Stimulated activated CD4-positive, alpha-beta T cell treated with anti-CD3 and anti-CD28 coated beads, TNF-alpha, amount 100 ng/mL, for 24 hours (primary cell): ENCODE data around the gene C9orf153.
"Not testable (repeated sequence)": the region's sequence is repeated elsewhere in the genome, so short reads cannot be mapped to it uniquely, and the experiment has no call there.

Experiments
- DNase-seq, 3 experiments: peaks; one replicate each; pipeline ENCODE4 v3.0.0-alpha.2; 2020; ENCODE audit warnings: low read depth in 3 of 3

C9orf153 gene

GRCh38 chr9:86259557-86259956 is at the start of gene C9orf153:
TSS of gene C9orf153 (minus strand) at chr9:86259657. CDS start at chr9:86229603, 30,054 bp downstream.
- DNase-seq = no peak

DNA sequence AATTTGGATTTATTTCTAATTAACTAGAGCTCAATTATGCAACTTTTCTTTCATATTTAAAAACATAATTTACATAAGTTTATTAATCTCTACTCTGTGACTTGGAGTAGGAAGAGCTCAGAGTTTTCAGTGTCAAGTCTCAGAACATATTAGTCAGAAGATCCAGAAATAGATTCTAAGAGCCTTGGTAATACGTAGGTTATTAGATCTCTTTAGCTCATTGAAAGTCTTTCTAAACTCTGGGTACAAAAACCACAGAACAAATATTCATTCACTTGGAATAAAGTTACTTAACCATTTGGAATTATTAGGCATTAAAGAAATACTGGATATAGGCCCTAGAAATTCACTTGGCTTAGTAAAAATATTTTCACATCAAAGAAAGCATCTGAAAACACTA is 49.2 kb upstream of the C9orf153 start:
- DNase-seq = no peak

GRCh38 chr9:86304236-86304730 is 44.8 kb upstream of the C9orf153 start:
- DNase-seq = no peak

GRCh38 chr9:86303316-86303975 is 44.0 kb upstream of the C9orf153 start:
- peak; percentile 14 to 29 (median 18) for DNase-seq

- no peak for DNase-seq
Observed at GRCh38 chr9:86301686-86302085, 42.2 kb upstream of the C9orf153 start.

DNA sequence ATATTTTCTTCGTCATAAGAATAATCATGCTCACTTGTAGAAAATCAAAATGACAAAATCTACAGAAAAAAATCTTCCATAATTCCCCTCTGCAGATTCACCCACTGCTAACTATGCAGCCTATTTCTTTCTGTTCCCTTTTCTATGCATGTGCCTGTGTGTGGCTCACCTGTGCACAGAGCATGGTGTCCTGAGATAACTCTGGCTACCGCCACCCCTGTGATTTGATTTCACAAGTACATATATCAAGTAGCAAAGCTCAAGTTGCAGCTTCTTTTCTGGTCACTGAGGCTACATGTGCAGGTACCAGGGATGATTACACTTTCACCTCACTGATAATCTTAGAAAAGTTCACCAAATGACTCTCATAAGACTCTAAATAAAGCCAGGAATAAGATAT is 41.2 kb upstream of the C9orf153 start:
- no peak for DNase-seq

- DNase-seq = no peak
Observed at GRCh38 chr9:86298873-86299272, 39.4 kb upstream of the C9orf153 start.

DNA sequence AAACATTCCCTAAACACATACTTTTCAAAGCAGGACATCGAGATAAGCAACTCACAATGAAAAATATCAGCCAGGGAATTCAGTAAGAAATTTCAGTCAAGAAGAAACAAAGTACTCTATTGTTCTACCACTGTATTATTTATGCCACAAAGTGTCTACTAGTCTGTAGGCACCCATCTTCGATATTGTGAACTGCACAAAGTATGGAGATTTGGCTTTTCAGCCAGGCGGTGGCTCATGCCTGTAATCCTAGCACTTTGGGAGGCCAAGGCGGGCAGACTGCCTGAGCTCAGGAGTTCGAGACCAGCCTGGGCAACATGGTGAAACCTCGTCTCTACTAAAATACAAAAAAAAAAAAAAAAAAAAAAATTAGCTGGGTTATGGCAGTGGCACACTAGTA is 30.9 kb upstream of the C9orf153 start:
- not testable (repeated sequence) for DNase-seq

DNA sequence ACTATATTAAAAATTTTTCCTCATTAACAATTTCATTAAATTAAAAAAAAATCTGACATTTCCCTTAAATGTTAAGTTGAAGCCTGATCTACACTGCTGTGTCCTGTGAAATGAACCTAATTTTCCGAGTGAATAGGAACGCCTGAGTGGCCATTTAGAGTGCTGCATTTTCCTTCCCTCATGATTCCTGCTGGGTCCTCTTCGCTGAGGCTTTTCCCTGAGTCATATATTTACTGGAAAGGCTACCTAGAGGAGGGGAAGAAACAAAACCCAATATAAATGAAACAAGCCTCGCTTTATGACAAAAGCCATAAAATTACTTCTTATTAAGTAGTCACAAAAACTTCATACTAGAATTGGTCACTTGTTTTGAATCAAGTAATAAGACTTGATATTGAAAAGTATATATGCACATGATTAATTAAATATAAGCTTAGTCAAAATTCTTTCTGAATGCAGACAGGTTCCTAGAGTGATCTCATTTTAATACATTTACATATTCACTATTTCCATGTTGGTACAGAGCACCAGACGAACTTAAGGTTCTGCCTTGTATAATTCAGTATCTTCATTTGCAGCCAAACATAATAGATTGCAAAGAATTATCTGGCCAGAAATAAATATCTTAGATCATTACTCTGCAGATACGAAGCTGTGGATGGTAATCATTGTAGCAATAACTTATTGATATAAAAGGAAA is 29.2 kb upstream of the C9orf153 start:
- DNase-seq = no peak

DNA sequence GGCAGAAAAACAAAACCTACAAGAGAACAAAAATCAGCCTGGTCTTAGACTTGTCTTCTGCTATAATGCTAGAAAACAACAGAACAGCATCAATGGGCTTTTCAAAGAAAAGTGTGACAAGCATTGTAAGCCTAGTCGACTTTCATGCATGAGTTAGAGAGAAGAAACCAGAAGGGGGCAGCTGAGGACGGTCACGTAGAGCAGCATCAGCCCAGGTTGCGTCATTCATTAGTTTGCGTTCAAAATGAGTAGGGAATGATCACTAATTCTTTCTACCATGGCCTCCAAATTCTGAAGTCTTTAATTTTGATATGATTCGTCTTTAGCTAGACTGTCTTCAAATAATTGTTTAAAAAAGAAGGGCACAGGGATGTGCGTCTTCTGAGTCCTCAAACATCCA is 27.6 kb upstream of the C9orf153 start:
- DNase-seq = no peak

DNA sequence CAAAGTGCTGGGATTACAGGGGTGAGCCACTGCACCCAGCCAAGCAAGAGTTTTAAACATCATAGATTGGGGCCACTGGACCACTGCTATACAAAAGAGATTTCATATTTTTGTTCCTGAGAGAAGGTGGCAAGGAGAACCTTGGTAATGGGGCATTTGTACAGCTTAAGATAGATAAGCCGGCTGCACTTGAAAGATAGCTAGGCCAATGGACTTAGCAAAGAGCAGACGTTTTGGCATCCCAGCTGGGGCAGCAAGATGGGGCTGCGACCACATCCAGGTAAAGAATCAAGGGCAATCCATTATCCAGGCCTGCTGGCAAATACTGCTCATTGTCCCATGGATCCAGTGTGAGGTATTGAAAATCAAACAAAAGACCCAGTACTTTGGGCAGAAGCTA is 26.8 kb upstream of the C9orf153 start:
- no peak for DNase-seq

- no peak for DNase-seq
Observed at GRCh38 chr9:86285261-86285660, 25.8 kb upstream of the C9orf153 start.

DNA sequence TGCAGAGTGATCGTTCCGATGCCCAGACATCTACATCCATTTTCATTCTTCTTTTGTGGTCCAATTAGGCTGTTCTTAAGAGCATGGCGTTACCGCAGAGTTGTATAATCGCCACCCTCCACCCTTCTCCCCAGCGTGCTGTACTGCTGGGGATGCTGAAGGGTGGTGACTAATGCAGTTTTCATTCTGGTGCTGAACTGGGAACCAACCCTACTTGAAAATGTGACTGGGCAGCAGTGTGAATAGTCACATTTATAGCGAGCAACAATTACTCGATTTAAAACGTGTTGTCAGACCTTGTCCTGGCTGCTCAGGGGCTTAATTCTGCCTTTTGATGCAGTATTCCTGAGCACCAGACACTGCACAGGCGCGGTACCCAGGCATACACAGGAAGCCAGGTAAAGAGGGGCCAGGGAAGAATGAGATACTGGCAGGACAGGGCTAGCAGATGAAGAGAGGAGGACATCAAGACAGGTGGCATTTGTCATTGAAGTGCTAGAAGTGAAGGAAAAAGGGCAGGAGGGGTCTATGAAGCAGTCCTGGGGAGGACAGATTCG is 23.6 kb upstream of the C9orf153 start:
- no peak for DNase-seq

DNA sequence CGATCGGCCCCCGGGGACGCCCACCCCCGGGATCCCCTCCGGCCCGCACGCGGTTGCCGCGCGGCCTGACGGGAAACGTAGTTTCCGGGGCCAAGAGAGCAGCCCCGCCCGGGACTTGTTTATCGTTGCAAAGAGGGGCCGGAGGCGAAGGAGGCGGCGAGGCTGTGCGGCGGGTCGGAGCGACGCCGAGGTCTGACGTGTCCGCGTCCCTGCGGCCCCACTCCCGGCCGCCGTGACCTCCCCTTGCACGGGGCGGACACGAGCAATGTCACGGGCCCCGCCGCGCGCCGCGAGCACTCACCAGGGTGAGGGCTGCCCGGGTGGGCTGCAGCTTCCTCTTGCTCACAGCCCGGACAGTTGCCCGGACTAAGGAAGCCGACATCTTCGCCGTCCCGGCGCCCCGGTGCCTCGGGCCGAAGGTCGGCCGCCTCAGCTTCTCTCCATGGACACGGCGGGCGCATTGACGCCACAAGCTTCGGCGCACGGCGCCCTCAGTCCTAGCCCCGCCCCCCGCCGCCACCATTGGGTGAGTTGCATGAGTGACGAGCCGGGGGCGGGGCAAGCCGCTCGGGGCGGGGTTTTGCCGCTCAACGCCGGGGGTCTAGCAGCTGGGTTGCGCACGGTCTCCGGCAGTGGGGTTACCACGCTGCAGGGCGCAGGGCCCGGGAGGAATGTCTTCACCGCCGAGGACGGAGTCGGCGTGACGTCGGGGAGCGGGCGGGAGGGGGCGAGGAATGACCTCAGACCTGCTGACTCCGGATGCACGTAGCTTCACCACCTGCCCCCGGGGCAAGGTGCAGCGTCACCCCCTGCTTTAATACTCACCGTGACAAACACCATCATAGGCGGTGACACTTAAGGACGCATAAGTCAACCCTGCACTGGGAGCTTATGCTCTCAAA is 22.9 kb upstream of the C9orf153 start, which contains the start of gene ISCA1:
Gene ISCA1, minus strand, starts transcription at position 462 of the 902 bp plus-strand sequence. Its CDS starts 80 bp downstream, at position 382.
- peak; percentile 94 to 99 (median 97) for DNase-seq

DNA sequence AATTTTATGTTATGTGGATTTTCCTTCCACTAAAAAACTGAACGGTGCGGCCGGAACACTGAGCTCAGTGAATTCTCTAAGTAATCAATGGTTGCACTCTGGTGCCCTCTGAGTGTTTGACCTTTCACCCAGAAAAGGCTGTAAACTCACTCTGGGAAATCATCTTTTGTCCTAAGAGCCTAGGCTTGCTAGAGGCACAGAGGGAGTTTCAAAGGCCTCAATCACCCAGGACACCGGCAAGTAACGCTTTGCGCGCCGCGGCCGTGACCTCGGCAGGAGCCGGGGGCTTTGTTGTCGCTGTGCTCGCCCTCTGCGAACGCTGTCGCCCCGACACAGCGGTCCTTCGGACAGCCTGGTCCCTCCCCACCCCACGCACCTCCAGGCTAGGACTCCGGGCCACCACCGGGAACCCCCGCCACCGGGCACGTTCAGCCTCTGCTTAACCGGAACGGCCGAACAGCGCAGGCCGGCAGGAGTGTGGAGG is 22.2 kb upstream of the C9orf153 start:
- DNase-seq = no peak

DNA sequence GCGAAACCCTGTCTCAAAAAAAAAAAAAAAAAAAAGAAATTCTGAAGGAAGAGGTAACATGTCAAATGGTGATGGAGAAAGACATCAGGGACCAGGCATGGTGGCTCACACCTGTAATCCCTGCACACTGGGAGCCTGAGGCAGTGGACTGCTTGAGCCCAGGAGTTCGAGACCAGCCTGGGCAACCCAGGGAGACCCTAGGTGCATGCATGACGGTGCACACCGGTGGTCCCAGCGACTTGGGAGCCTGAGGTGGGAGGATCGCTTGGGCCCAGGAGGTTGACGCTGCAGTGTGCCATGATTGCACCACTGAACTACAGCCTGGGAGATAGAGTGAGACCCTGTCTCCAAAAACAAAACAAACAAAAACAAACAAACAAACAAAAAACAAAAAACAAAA is 21.1 kb upstream of the C9orf153 start:
- DNase-seq = no peak

- no peak for DNase-seq
Observed at GRCh38 chr9:86279839-86280238, 20.4 kb upstream of the C9orf153 start.

DNA sequence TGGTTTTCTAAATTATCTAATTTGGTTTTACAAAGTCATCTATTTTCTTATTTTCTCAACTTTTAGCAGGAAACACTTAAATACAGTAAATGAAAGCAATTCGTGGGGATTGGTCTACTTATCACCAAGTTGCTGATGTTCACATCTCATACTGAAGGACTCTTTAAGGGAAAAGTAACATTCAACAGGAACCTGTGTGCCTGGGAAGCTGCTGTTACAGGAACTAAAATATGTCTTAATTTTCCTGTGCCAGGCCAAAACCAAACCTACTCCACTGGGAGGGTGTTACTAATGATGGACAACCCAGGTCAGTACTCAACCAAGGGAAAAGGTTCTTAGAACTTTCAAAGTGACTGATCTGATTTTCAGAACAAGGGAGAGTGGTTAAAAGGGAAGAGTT is 17.6 kb upstream of the C9orf153 start:
- DNase-seq = no peak

DNA sequence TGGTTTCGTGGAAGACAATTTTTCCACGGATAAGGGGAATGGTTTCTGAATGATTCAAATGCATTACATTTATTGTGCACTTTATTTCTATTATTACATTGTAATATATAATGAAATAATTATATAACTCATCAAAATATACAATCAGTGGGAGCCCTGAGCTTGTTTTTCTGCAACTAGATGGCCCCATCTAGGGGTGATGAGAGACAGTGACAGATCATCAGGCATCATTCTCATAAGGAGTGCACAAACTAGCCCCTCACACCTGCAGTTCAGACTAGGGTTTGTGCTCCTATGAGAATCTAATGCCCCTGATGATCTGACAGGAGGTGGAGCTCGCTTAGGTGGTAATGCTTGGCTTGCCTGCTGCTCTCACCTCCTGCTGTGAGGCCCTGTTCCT is 16.5 kb upstream of the C9orf153 start:
- no peak for DNase-seq

- no peak for DNase-seq
Observed at GRCh38 chr9:86274821-86275643, 15.6 kb upstream of the C9orf153 start.

DNA sequence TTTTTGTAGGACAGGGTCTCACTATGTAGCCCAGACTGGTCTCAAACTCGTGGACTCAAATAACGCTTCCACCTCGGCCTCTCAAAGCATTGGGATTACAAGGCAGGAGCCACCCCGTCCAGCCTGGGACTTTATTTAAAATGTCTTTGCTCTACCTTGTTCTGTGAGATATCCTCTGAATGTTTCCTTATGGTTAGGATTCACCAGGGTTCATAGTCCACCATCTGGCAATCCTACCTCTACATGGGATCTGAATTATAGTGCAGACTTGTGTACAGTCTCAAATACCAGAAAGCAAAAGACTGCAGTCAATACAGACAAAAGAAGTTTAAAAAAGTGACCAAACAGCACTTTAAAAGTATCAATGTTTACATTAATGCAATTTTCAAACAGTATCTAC is 12.8 kb upstream of the C9orf153 start:
- no peak for DNase-seq
